Raji (cell line): ENCODE measurements around the gene MED27.

Experiments used
- POLR2A ChIP-seq: IDR thresholded peaks from 2 replicates; pipeline ENCODE4 v1.6.1; 2011; ENCODE audit warnings: low read depth, low read length, control low read depth; ENCODE audit not compliant: insufficient read depth

MED27 gene

GRCh38 chr9:131872006-131872405, 207.7 kb downstream of the MED27 start:
- no peak for TF ChIP-seq POLR2A

GRCh38 chr9:131870156-131870555, 209.5 kb downstream of the MED27 start:
- no peak for TF ChIP-seq POLR2A

GRCh38 chr9:131869348-131869747, 210.3 kb downstream of the MED27 start:
- TF ChIP-seq POLR2A: no peak

- TF ChIP-seq POLR2A: no peak
These were observed 210.9 kb downstream of the MED27 start for GRCh38 chr9:131868766-131869165.

- TF ChIP-seq POLR2A: no peak
These were observed 212.0 kb downstream of the MED27 start for GRCh38 chr9:131867611-131868192.

GRCh38 chr9:131865446-131866195, 214.0 kb downstream of the MED27 start:
- TF ChIP-seq POLR2A: no peak

GRCh38 chr9:131864531-131864930, 215.1 kb downstream of the MED27 start:
- TF ChIP-seq POLR2A: no peak

GRCh38 chr9:131863306-131863896, 216.3 kb downstream of the MED27 start:
- TF ChIP-seq POLR2A: no peak

- no peak for TF ChIP-seq POLR2A
These were observed 217.4 kb downstream of the MED27 start for GRCh38 chr9:131862261-131862660.

- no peak for TF ChIP-seq POLR2A
These were observed 219.2 kb downstream of the MED27 start for GRCh38 chr9:131860430-131860829.

- TF ChIP-seq POLR2A: no peak
These were observed 221.5 kb downstream of the MED27 start for GRCh38 chr9:131858147-131858546.

- TF ChIP-seq POLR2A: no peak
These were observed 223.6 kb downstream of the MED27 start for GRCh38 chr9:131856105-131856504.

- TF ChIP-seq POLR2A: no peak
These were observed 224.6 kb downstream of the MED27 start for GRCh38 chr9:131854896-131855613.

GRCh38 chr9:131854334-131854733, 225.3 kb downstream of the MED27 start:
- TF ChIP-seq POLR2A: no peak

- TF ChIP-seq POLR2A: no peak
These were observed 226.2 kb downstream of the MED27 start for GRCh38 chr9:131853434-131853833.

- TF ChIP-seq POLR2A: no peak
These were observed 228.3 kb downstream of the MED27 start for GRCh38 chr9:131851414-131851813.
